Stimulated activated CD4-positive, alpha-beta T cell treated with anti-CD3 and anti-CD28 coated beads, Interleukin-15, amount 100 ng/mL, for 24 hours (primary cell): ENCODE measurements around the gene SLC22A31.

ENCODE experiments used
- DNase-seq: peaks from one replicate; pipeline ENCODE4 v3.0.0-alpha.2; 2020

Gene SLC22A31

DNA sequence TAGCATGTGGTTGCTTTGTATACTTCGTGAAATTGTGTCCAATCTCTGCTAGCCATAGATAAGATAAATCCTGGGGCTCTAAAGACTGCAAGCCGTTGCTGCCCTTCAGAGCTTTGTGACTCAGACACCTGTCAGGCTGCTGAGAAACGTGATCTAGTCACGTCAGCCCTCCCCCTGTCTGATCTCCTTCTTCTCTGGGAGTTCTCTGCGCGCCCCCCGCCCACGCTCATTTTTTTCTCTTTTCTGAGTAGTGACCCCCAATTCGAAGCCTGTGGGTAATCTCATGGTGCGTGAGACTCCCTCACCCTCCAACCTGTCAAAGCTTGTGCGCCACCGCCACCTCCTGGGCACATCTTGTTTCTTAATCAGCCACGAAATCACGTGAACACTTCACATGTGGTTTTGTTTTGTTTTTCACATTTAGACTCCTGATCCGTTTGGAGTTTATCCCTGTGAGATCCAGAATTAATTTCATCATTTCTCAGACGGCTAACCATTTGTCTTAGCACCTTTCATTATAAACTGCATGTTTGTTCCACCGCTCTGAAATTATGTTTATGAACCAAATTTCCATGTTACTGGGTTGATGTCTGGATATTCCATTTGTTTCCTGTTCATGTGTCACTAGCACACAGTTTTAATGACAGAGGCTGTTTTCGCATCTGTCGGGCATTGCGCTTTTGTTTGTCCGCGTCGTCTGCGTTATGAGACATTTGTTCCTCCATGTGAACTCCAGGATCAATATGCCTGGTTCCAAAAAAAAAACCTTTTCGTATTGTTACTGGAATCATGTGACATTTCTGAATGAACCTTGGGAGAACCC is 16.2 kb upstream of the SLC22A31 start:
- peak; percentile 85 for DNase-seq

DNA sequence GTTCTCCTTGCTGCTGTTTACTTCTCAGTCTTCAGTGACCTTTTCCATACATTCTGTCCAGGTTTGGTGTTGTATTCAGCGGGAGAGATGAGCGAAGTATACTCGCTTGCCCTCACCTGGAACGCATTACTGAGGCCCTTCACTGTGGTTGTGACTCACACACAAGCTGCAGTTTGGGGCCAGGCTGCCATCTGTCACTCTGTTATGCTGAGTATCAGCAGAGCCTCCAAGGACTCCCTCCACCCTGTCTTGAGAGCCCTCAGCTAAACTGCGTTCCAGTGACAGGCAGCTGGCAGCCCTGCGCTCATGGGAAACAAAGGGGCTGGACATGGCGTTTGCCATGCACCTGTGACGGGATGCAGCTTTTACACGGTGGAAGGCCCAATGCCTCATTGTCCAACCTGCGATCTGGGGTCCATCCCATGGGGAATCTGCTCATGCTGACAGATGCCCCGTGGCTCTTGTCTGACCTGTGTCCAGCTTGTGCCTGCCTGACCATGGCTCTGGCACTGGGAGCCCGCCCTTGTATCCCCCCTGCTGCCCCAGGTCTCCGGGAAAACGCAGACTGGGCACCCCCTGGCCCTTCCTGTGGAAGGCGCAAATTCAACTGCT is 10.7 kb upstream of the SLC22A31 start:
- DNase-seq: no peak

DNA sequence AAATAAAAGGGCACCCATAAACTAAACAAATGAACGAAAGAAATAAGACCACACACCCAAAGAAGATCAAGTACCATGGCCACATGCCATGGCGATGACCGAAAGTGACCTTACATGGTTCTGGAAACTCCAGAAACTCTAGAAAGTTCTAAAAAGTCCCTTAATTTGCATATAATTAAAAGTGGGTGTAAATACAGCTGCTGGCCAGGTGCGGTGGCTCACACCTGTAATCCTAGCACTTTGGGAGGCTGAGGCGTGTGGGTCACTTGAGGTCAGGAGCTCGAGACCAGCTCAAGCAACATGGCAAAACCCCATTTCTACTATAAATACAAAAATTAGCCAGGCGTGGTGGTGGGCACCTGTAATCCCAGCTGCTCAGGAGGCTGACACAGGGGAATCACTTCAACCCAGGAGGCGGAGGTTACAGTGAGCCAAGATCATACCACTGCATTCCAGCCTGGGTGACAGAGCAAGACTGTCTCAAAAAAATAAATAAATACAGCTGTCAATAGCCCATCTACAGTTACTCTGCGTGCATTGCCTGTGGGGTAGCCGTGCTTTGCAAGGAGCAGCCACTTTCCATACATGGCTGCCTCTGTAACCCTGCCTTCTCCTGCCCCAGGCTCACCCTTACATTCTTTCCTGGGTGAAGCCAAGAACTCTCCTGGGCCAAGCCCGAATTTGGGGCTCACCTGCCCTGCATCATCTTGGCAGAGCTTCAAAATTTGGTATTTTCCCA is 10.0 kb upstream of the SLC22A31 start:
- no peak for DNase-seq

- no peak for DNase-seq
Observed at GRCh38 chr16:89209522-89210044, 9.2 kb upstream of the SLC22A31 start.

- DNase-seq: no peak
Observed at GRCh38 chr16:89207993-89208392, 7.7 kb upstream of the SLC22A31 start.

- no peak for DNase-seq
Observed at GRCh38 chr16:89202422-89203215, 2.3 kb upstream of the SLC22A31 start.

GRCh38 chr16:89201439-89202377 is 1.4 kb upstream of the SLC22A31 start:
- peak; percentile 87 for DNase-seq

DNA sequence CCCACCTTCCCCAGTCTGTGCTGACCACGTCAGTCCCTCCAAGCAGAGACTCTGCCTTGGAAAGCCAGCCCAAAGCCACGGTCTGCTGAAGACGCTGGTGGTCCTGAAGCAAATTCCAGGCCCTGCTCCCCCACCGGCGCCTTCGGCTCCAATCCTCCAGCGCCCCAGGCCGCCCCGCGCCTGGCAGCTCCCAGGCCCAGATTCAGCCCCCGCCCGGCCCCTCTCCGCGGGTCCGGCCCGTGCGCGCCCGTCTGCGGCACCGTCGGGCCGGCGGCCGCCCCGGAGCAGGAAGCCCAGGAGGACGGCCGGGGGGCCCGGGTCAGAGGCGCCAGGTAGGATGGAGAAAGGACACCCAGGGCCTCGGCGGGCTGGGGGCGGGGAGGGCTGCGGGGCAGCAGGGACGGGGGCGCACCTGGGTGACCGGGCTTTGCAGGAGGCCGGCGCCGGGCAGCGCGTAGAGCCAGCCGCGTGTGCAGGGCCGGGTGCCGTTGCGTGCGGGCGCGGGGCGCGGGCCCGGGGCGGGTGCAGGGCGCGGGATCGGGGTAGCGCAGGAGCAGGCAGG is 594 bp upstream of the SLC22A31 start:
- DNase-seq: no peak

DNA sequence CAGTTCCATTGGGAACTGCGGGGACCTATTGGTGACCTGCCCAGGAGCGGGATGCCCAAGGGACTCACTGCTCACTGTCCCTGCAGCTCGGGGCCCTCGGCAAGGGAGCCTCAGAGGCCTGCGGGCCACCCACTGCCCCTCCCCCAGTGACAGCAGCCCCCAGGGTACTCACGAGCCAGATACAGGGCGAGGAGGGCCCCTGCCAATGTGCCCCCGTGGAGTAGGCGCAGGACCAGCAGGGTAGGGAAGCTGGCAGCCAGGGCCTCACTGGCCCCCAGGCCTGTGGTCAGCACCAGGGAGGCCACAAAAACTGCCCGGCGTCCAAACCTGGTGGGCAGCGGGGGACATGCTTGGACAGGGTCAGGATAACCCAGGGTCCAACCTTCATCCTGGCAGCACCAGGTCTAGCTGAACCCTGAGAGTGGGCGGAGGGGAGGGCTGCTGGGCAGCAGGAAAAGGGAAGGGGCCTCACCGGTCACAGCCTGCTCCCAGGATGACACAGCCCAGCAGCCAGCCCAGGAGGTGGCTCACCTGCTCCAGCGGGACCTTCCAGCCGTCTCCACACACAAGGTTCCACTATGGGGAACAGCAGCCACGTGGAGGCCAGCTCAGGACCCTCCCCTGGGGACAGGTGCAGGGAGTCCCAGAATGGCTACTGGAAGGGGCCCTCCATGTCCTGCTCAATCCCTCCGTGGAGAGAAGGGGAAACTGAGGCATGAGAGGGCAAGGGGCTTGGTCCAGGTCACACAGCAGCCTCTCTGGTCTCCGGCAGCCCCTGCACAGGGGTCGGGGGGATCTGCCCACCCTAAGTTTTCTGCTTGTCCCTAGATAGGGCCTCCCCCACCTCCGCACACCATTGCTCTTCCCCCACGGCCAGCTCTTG is 855 bp downstream of the SLC22A31 start:
- no peak for DNase-seq

GRCh38 chr16:89198417-89199240 is 1.7 kb downstream of the SLC22A31 start:
- DNase-seq: no peak

DNA sequence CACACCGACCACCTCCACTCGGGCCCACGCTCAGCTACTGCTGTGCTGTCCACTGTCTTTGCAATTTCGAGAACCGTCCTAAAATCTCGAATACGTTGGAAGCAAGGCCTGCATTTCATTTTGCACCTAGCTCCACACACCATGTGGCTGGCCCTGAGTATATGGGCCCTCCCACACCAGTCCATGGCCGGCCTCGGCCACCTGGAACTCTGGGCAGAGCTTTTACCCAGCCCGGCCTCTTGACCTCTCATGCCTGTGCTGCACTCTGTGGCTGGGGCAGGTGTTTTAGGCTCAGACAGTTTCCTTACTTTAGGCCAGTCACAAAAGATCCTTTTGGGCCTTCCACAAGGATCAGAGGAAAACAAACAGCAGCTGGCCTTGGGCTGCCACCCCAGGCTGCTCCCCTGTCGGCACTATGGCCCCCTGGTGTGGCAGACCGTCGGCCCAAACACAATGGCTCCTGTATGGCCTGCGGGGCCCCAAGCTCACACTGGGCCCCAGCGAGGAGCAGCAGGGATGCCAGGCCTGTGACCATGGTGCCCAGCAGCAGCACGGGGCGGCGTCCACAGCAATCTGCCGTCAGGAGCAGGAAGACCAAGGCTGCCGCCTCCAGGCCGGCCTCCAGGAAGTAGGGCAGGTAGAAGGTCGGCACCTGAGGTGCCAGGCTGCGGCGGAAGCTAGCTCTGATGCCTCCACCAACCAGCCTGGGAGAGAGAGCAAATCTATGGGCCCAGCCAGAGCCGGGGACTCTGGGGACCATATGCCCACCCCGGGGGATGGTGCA is 2.5 kb downstream of the SLC22A31 start:
- DNase-seq: no peak

- DNase-seq: no peak
Observed at GRCh38 chr16:89197033-89197632, 3.2 kb downstream of the SLC22A31 start.

- no peak for DNase-seq
Observed at GRCh38 chr16:89195521-89196171, 4.7 kb downstream of the SLC22A31 start.

DNA sequence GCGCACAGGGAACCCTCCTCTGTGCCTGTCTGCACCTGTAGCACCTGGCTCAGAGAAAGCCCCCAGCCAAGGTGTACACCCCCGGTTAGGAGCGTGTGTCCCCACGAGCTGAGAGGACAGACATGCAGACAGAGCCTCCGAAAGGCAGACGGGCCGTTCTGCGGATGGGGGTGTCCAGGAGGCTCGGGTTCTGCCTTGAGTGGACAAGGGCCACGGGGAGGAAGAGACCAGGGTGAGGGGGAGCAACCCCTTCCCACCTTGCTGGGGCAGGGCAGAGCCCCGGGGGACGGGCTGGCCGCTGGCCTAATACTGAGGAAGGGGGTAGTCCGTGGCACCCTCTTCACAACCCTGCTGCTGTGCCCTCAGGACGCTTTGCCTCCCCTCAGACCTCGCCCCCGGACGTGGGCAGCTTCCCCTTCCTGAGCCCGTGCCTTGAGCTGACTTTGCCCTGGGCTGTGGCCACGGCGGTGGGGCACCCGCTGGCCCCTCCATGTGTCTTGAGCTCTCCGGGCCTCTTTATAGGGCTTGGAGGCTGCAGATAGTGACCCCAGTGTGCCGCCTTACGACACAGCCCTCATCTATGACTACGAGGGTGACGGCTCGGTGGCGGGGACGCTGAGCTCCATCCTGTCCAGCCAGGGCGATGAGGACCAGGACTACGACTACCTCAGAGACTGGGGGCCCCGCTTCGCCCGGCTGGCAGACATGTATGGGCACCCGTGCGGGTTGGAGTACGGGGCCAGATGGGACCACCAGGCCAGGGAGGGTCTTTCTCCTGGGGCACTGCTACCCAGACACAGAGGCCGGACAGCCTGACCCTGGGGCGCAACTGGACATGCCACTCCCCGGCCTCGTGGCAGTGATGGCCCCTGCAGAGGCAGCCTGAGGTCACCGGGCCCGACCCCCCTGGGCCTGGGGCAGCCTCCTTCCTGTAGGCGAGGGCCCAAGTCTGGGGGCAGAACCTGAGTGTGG is 5.7 kb downstream of the SLC22A31 start:
- DNase-seq: no peak

DNA sequence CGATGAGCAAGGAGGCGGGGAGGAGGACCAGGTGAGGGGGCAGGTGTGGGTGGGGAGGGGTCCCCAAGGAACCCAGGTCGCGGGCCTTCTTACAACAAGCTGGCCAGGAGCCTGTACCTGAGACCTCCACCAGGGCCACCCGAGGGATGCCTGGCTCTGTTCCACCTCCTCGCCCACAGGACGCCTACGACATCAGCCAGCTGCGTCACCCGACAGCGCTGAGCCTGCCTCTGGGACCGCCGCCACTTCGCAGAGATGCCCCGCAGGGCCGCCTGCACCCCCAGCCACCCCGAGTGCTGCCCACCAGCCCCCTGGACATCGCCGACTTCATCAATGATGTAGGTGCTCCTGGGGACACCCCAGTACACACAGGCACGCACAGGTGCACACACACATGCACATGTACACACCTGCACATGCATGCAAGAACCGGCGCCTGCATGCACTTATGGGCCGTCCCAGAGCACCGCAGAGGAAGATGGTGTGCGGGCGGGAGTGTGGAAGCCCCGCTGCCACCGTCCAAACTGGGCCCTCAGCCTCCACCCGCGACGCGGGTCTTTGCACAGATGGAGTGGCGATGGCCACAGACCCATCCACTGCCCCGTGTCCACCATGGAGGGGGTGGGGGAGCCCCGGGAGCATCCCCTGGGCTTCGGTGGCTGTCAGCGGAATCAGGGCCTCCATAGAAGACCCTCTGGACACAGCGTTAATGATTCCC is 6.6 kb downstream of the SLC22A31 start:
- no peak for DNase-seq
